GM12878 (cell line): ENCODE data around the gene DPP4. TPM values are rescaled to one million over a fixed set of nuclear protein-coding genes. Genes with fewer than 3 reads are reported as not detected.

ENCODE experiments used
- BCL11A ChIP-seq: IDR thresholded peaks from 2 replicates; pipeline ENCODE4 v1.6.1; 2011; ENCODE audit warnings: low read depth, low read length
- CEBPB ChIP-seq, 2 experiments: fragments of 150-350 bp in 1 of 2; IDR thresholded peaks; 2 replicates each; pipeline ENCODE4 v1.6.1; 2012 to 2014; ENCODE audit warnings: low read depth in 2 of 2, low read length in 2 of 2, borderline replicate concordance in 1 of 2, inconsistent platforms in 1 of 2
- CHD2 ChIP-seq: IDR thresholded peaks from 2 replicates; pipeline ENCODE4 v1.6.1; 2011; ENCODE audit warnings: low read depth, low read length, improper control_type of control experiment, borderline replicate concordance
- CREB1 ChIP-seq: IDR thresholded peaks from 2 replicates; pipeline ENCODE4 v1.6.1; 2012; ENCODE audit warnings: low read depth, mild to moderate bottlenecking, inconsistent platforms
- CREM ChIP-seq: IDR thresholded peaks from 2 replicates; pipeline ENCODE4 v1.6.1; 2014; ENCODE audit warnings: antibody characterized with exemption, low read depth
- FOXM1 ChIP-seq: IDR thresholded peaks from 2 replicates; pipeline ENCODE4 v1.6.1; 2012; ENCODE audit warnings: low read depth, mild to moderate bottlenecking, inconsistent platforms, low read length, moderate library complexity
- IKZF2 ChIP-seq, 2 experiments: fragments of 450-650 bp; IDR thresholded peaks; 2 replicates each; pipeline ENCODE4 v1.6.1; 2017; ENCODE audit warnings: mild to moderate bottlenecking in 2 of 2, moderate library complexity in 2 of 2
- IRF4 ChIP-seq: IDR thresholded peaks from 2 replicates; pipeline ENCODE4 v1.6.1; 2011; ENCODE audit warnings: low read depth, low read length
- JUNB ChIP-seq: IDR thresholded peaks from 2 replicates; pipeline ENCODE4 v1.6.1; 2016; ENCODE audit warnings: antibody characterized with exemption, mild to moderate bottlenecking
- MYC ChIP-seq: IDR thresholded peaks from 2 replicates; pipeline ENCODE4 v1.6.1; 2011; ENCODE audit warnings: mild to moderate bottlenecking, low read length, moderate library complexity, inconsistent platforms; ENCODE audit not compliant: insufficient read depth, insufficient replicate concordance, insufficient read length, severe bottlenecking
- NFYB ChIP-seq: IDR thresholded peaks from 2 replicates; pipeline ENCODE4 v1.6.1; 2011; ENCODE audit warnings: low read depth, mild to moderate bottlenecking, low read length, improper control_type of control experiment, moderate library complexity; ENCODE audit not compliant: insufficient read depth
- NR2F1 ChIP-seq: fragments of 450-650 bp; conservative IDR thresholded peaks from 2 replicates; pipeline ENCODE4 v1.6.1; 2017; ENCODE audit warnings: mild to moderate bottlenecking
- PAX5 ChIP-seq: IDR thresholded peaks from 2 replicates; pipeline ENCODE4 v1.6.1; 2011; ENCODE audit warnings: low read depth, low read length, borderline replicate concordance
- RELB ChIP-seq: fragments of 450-650 bp; IDR thresholded peaks from 2 replicates; pipeline ENCODE4 v1.6.1; 2017; ENCODE audit warnings: low read depth, mild to moderate bottlenecking, moderate library complexity
- SKIL ChIP-seq: fragments of 450-650 bp; IDR thresholded peaks from 2 replicates; pipeline ENCODE4 v1.6.1; 2017; ENCODE audit warnings: mild to moderate bottlenecking, low read depth, inconsistent platforms; ENCODE audit not compliant: poor library complexity, severe bottlenecking
- SMAD1 ChIP-seq: fragments of 450-650 bp; IDR thresholded peaks from 2 replicates; pipeline ENCODE4 v1.6.1; 2018; ENCODE audit warnings: mild to moderate bottlenecking, low read depth; ENCODE audit not compliant: partially characterized antibody
- TAF1 ChIP-seq: IDR thresholded peaks from 2 replicates; pipeline ENCODE4 v1.6.1; 2011; ENCODE audit warnings: mild to moderate bottlenecking, low read depth, low read length, borderline replicate concordance
- ZNF24 ChIP-seq: fragments of 450-650 bp; IDR thresholded peaks from 2 replicates; pipeline ENCODE4 v1.6.1; 2017; ENCODE audit warnings: antibody characterized with exemption, mild to moderate bottlenecking
- ZNF274 ChIP-seq: IDR thresholded peaks from one replicate; pipeline ENCODE4 v1.8.0; 2011; ENCODE audit not compliant: insufficient read length, insufficient read depth
- polyA plus RNA-seq, 11 experiments: library from polyadenylated mRNA; depleted of rRNA in 4 of 11; unstranded in 6 of 11; stranded (reverse) in 5 of 11; fragments of >200 nt; fragmentation: Nextera tagmentation in 4 of 11; fragmentation: Illumina TruSeq in 1 of 11; extraction: Ambion mirVana in 4 of 11; extraction: Trizol in 1 of 11; gene quantifications; 1 replicate in 1 of 11; 2 replicates in 10 of 11; pipeline versions ENCODE4 v1.2.1 to v1.2.3, GENCODE V29; 2011 to 2016; ENCODE audit warnings: inconsistent platforms in 2 of 11, missing spikeins in 2 of 11, low read depth in 1 of 11
- total RNA-seq, 4 experiments: library from RNA; depleted of rRNA in 3 of 4; stranded (reverse); fragments of >200 nt in 3 of 4; fragmentation: Illumina TruSeq in 1 of 4; extraction: Trizol in 1 of 4; gene quantifications; 2 replicates each; pipeline versions ENCODE4 v1.2.1 to v1.2.3, GENCODE V29; 2013 to 2021
- TF ChIP-seq, protein P1 (sequence below): IDR thresholded peaks from 2 replicates; pipeline ENCODE4 v1.6.1; 2011; ENCODE audit warnings: borderline replicate concordance, low read depth, mild to moderate bottlenecking, moderate library complexity, low read length; ENCODE audit not compliant: insufficient read depth, poor library complexity, severe bottlenecking
- TF ChIP-seq, protein P2 (sequence below): fragments of 450-650 bp; IDR thresholded peaks from 2 replicates; pipeline ENCODE4 v1.6.1; 2016; ENCODE audit warnings: mild to moderate bottlenecking
- TF ChIP-seq, protein P3 (sequence below): fragments of 450-650 bp; IDR thresholded peaks from 2 replicates; pipeline ENCODE4 v1.6.1; 2016; ENCODE audit warnings: mild to moderate bottlenecking

DPP4 gene
- total and polyA plus RNA-seq, 10 of the 15 experiments (the other 5 are each of a cell fraction or from before 2014, with no cell fraction given), result 4.1 to 11.4 (median 9.3) TPM

DNA sequence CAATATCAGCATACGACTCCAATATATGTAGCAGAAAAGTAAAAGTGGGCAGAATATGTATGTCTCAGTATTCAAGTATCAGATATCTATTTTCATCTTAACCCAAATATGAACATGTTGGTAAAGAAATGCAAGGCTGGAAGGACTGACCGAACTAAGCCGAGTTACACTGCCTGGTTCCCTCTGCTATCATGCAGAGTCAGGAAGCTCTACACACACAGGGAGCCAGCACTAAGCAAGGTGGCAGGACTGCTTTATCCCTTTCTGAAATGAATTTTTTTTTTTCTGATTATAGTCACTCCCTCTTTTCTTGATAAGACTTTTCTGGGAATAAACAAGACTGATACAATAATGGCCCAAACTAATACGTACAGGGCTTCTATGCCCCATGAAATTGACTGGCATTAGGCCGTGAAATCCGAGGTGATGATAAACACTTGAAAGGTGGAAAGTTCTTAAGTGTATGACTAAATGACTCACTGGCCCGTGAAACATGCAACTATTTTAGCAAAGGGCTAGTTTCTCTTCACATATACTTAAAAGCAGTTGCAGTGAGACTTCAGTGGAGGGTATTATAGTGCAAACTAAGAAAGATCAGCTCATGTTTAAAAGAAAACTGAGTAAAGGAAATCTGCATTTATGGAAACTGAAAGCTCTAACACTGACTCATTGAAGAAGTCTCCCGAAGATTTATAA, 14.9 kb downstream of the DPP4 start (continued):
- TF ChIP-seq NFYB (no peak), CHD2 (0 out of 2 replicates have a peak, but pooled peaks have one; percentile 63), SMAD1 (no peak), TAF1 (no peak), PAX5 (peak; percentile 77), ZNF274 (no peak), RELB (peak; percentile 70), IRF4 (peak; percentile 56; the same call in 1 of the 2 replicates), ZNF24 (peak; percentile 41; the same call in 1 of the 2 replicates), SKIL (peak; percentile 41), CEBPB (IDR thresholded peaks at IDR 0.05; ENCODE audit: borderline replicate concordance in 1 of 2, low read depth in 2 of 2, low read length in 2 of 2) (0 out of 4 replicates have a peak, but pooled peaks of 1 of the 2 experiments have one; percentile 38), BCL11A (peak; percentile 47; the same call in 1 of the 2 replicates), FOXM1 (0 out of 2 replicates have a peak, but pooled peaks have one; percentile 68), JUNB (peak; percentile 65), CREB1 (peak; percentile 52; the same call in 1 of the 2 replicates), MYC (no peak), CREM (peak; percentile 62; the same call in 1 of the 2 replicates), NR2F1 (peak; percentile 63), IKZF2 (IDR thresholded peaks at IDR 0.05) (peak; percentile 75 to 76)
- TF ChIP-seq, protein P1, sequence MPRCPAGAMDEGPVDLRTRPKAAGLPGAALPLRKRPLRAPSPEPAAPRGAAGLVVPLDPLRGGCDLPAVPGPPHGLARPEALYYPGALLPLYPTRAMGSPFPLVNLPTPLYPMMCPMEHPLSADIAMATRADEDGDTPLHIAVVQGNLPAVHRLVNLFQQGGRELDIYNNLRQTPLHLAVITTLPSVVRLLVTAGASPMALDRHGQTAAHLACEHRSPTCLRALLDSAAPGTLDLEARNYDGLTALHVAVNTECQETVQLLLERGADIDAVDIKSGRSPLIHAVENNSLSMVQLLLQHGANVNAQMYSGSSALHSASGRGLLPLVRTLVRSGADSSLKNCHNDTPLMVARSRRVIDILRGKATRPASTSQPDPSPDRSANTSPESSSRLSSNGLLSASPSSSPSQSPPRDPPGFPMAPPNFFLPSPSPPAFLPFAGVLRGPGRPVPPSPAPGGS, result no peak
- TF ChIP-seq, protein P2, sequence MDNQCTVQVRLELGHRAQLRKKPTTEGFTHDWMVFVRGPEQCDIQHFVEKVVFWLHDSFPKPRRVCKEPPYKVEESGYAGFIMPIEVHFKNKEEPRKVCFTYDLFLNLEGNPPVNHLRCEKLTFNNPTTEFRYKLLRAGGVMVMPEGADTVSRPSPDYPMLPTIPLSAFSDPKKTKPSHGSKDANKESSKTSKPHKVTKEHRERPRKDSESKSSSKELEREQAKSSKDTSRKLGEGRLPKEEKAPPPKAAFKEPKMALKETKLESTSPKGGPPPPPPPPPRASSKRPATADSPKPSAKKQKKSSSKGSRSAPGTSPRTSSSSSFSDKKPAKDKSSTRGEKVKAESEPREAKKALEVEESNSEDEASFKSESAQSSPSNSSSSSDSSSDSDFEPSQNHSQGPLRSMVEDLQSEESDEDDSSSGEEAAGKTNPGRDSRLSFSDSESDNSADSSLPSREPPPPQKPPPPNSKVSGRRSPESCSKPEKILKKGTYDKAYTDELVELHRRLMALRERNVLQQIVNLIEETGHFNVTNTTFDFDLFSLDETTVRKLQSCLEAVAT, result 0 out of 2 replicates have a peak, but pooled peaks have one; percentile 29
- TF ChIP-seq, protein P3, sequence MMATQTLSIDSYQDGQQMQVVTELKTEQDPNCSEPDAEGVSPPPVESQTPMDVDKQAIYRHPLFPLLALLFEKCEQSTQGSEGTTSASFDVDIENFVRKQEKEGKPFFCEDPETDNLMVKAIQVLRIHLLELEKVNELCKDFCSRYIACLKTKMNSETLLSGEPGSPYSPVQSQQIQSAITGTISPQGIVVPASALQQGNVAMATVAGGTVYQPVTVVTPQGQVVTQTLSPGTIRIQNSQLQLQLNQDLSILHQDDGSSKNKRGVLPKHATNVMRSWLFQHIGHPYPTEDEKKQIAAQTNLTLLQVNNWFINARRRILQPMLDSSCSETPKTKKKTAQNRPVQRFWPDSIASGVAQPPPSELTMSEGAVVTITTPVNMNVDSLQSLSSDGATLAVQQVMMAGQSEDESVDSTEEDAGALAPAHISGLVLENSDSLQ, result peak; percentile 52; the same call in 1 of the 2 replicates
